ENCODE data around the gene APOBEC3B. TPM values are rescaled to one million over a fixed set of nuclear protein-coding genes. Genes with fewer than 3 reads are reported as not detected.

APOBEC3B gene
- 5.5 and 9.0 TPM in 2 replicates for total RNA-seq (2011; cell fraction: chromatin; rRNA removed; ENCODE audit: low replicate concordance)
- 9.2 and 9.3 TPM in 2 replicates for total RNA-seq (2011; cell fraction: nucleolus; rRNA removed)
- total RNA-seq (2011; cell fraction: nucleoplasm; rRNA removed): 7.9 and 8.4 TPM in 2 replicates
- 29.3 and 38.4 TPM in 2 replicates for total RNA-seq (2014; rRNA removed)
- 6.6 and 6.8 TPM in 2 replicates for total RNA-seq (2014; rRNA removed; fragmentation: Illumina TruSeq; extraction: Trizol)
- 5.9 and 7.1 TPM in 2 replicates for total RNA-seq (2015; rRNA removed; fragmentation: Illumina TruSeq; extraction: Trizol)
- 43.2 and 43.6 TPM in 2 replicates for total RNA-seq (2021)
- polyA plus RNA-seq (2011; rRNA removed): 16.7 and 39.5 TPM in 2 replicates
- polyA plus RNA-seq (2011; cell fraction: cytosol; rRNA removed): 27.9 and 68.7 TPM in 2 replicates
- 10.0 and 16.1 TPM in 2 replicates for polyA plus RNA-seq (2011; cell fraction: nucleus; rRNA removed)
- polyA plus RNA-seq (2012): 41.8 and 64.6 TPM in 2 replicates
- 57.9 and 62.9 TPM in 2 replicates for polyA plus RNA-seq (2014; fragmentation: Illumina TruSeq; extraction: Trizol)
- 100 to 1,000 TPM; 160 to 166 TPM for polyA plus RNA-seq (2014; fragmentation: Nextera tagmentation; extraction: Ambion mirVana)
- 49.5 and 58.1 TPM in 2 replicates for polyA plus RNA-seq (2014; rRNA removed)
- polyA minus RNA-seq (2011; rRNA and poly(A)+ RNA removed): 12.6 and 31.1 TPM in 2 replicates
- polyA minus RNA-seq (2011; cell fraction: cytosol; rRNA and poly(A)+ RNA removed): 10.2 and 18.5 TPM in 2 replicates
- 3.0 TPM in 2 replicates for polyA minus RNA-seq (2011; cell fraction: nucleus; rRNA and poly(A)+ RNA removed)
- percentile 73 among the genes with signal in this experiment for Bru-seq, nascent RNA
- BruChase-seq, experiment 1, labeled RNA remaining after a 2-hour chase: percentile 77 among the genes with signal in this experiment
- percentile 83 among the genes with signal in this experiment for BruChase-seq, experiment 2, labeled RNA remaining after a 6-hour chase
- long read RNA-seq, experiment 1, transcript APOBEC3B-201 (8 exons, 1,533 nt): major isoform, 107 of 181 reads
- long read RNA-seq, experiment 1, partial matches to known transcripts: 57 of 181 reads
- long read RNA-seq, experiment 1, other reads (novel, unspliced or antisense): 13 of 181 reads
- long read RNA-seq, experiment 2, transcript APOBEC3B-201 (8 exons, 1,533 nt): major isoform, 21 of 36 reads
- long read RNA-seq, experiment 2, partial matches to known transcripts: 10 of 36 reads
- long read RNA-seq, experiment 2, other reads (novel, unspliced or antisense): 2 of 36 reads
- long read RNA-seq, experiment 3, transcript APOBEC3B-201 (8 exons, 1,533 nt): major isoform, 63 of 72 reads
- long read RNA-seq, experiment 3, partial matches to known transcripts: 4 of 72 reads
- long read RNA-seq, experiment 3, other reads (novel, unspliced or antisense): 1 of 72 reads

DNA sequence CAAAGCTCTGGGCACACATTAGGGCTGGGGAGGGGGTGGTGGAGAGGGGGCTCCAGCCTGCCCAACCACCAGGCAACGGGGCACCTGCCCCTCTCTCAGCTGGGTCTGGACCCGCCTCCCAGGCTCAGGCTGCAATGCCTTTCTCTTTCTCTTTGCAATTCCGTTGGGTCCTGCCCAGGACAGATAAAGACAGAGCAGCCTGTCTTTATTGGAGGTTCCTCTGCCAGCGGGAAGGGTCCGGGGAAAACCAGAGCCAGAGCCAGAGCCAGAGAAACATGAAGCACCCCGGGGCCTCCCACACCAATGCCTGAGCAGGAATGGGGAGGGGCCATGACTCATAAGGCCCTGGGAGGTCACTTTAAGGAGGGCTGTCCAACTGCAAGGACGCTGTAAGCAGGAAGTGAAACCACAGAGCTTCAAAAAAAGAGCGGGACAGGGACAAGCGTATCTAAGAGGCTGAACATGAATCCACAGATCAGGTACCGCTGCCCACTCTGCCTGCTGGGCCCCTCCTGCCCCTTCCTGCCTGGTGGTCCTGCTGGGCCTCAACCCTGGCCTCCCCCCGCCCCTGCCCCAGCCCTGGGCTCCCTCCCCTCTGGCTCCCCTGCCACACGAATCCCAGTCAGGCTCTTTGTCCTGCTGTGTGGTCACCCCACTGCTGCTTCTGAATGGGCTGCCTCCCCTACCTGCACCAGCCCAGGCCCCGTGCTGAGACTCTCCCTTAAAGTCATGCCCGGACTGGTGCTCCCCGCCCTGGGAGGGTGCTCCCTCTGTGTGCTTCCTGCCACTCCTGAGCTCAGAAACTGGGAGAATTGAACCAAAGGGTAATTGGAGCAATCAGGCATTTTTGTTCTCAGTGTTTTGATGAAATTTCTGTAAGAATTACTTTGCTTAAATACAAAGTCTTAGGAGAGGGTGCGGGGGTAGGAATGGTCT, at the start of gene APOBEC3B:
Gene APOBEC3B (plus strand): TSS at position 356 of the 936 bp plus-strand sequence. CDS start 107 bp downstream, at position 463.
- intact Hi-C loops (cut with micrococcal nuclease): no loop called here
- Histone ChIP-seq H3K79me2 (ENCODE audit: control insufficient read depth, insufficient read depth, low read length) (peaks cover 10% of the 10 kb centered on the region), H3K9me1 (ENCODE audit: control insufficient read depth, insufficient read depth, low read length) (no peaks in the 10 kb centered on the region), H3K9ac (ENCODE audit: insufficient read depth in 1 of 2, low read depth in 2 of 2, low read length in 2 of 2) (peak within 1 kb of the TSS; percentile 66 to 88), H3K9me3 (replicated peaks; ENCODE audit: control insufficient read depth, insufficient read depth, low read depth, low read length) (peaks cover 9% of the 10 kb centered on the region), H3K36me3 (ENCODE audit: control insufficient read depth, insufficient read depth, low read length) (0 out of 3 replicates have a peak, but pooled peaks cover 3% of the 10 kb centered on the region), H2AFZ (ENCODE audit: low read depth, low read length) (peak within 1 kb of the TSS; percentile 81), H3K4me2 (ENCODE audit: insufficient read depth, low read length) (peak within 1 kb of the TSS; percentile 78), H4K20me1 (replicated peaks; ENCODE audit: control insufficient read depth, insufficient read depth, low read length) (no peaks in the 10 kb centered on the region), H3K27me3 (ENCODE audit: control insufficient read depth in 2 of 2, insufficient read depth in 2 of 2, low read length in 2 of 2) (no peaks in the 10 kb centered on the region), H3K4me3 (peak within 1 kb of the TSS; percentile 48), H3K4me1 (replicated peaks in 1 of 2; ENCODE audit: control insufficient read depth in 2 of 2, insufficient read depth in 2 of 2, low read length in 2 of 2) (peaks cover 7 to 26% of the 10 kb centered on the region in 2 experiments; a peak in 4 of 5 replicates), H3K27ac (ENCODE audit: extremely low read depth, low read depth, low read length) (peak within 1 kb of the TSS; percentile 90)
- ChIA-PET CTCF (ENCODE audit: low intra/inter-chr PET ratio) (no interaction called here), POLR2A (interaction anchor here (0.6 to 0.9 kb wide), 4 partner anchors 11 to 337 kb away, joined by 3 read pairs; partner anchors contain the start of gene RPL3)
- peak; percentile 97 for ATAC-seq
- in situ Hi-C loops (cut with MboI): no loop called here
- DNase-seq (ENCODE audit: extremely low read depth in 1 of 4, low spot score in 3 of 4): peak; percentile 76 to 92 (median 83)
- BruUV-seq (replicated peaks): TSS peak; percentile 72
- 8% methylated on average over 8 of the region's 16 CpGs for WGBS (ENCODE audit: insufficient coverage, low coverage, missing lambda C conversion rate)
- peak; percentile 99 for FAIRE-seq
- TF ChIP-seq SIX5 (IDR thresholded peaks at IDR 0.05; ENCODE audit: borderline replicate concordance in 1 of 2, insufficient read depth in 1 of 2, low read depth in 1 of 2, low read length in 2 of 2) (no peak), CC2D1A (IDR thresholded peaks at IDR 0.05) (0 out of 2 replicates have a peak, but pooled peaks have one; percentile 13), NCOA4 (IDR thresholded peaks at IDR 0.05; ENCODE audit: partially characterized antibody) (no peak), TAF9B (IDR thresholded peaks at IDR 0.05; ENCODE audit: partially characterized antibody) (no peak), RBM34 (IDR thresholded peaks at IDR 0.05; ENCODE audit: borderline replicate concordance, insufficient read depth, low read length) (no peak), KDM1A (IDR thresholded peaks at IDR 0.05) (no peak), EHMT2 (IDR thresholded peaks at IDR 0.05) (no peak), FOXP1 (CRISPR knock-in tag; IDR thresholded peaks at IDR 0.05) (no peak)
- TF ChIP-seq, protein P1, sequence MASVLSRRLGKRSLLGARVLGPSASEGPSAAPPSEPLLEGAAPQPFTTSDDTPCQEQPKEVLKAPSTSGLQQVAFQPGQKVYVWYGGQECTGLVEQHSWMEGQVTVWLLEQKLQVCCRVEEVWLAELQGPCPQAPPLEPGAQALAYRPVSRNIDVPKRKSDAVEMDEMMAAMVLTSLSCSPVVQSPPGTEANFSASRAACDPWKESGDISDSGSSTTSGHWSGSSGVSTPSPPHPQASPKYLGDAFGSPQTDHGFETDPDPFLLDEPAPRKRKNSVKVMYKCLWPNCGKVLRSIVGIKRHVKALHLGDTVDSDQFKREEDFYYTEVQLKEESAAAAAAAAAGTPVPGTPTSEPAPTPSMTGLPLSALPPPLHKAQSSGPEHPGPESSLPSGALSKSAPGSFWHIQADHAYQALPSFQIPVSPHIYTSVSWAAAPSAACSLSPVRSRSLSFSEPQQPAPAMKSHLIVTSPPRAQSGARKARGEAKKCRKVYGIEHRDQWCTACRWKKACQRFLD (CRISPR knock-in tag; IDR thresholded peaks at IDR 0.05): no peak
- TF ChIP-seq, protein P2, sequence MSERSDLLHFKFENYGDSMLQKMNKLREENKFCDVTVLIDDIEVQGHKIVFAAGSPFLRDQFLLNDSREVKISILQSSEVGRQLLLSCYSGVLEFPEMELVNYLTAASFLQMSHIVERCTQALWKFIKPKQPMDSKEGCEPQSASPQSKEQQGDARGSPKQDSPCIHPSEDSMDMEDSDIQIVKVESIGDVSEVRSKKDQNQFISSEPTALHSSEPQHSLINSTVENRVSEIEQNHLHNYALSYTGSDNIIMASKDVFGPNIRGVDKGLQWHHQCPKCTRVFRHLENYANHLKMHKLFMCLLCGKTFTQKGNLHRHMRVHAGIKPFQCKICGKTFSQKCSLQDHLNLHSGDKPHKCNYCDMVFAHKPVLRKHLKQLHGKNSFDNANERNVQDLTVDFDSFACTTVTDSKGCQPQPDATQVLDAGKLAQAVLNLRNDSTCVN (CRISPR knock-in tag; IDR thresholded peaks at IDR 0.05): no peak
- TF ChIP-seq, protein P3, sequence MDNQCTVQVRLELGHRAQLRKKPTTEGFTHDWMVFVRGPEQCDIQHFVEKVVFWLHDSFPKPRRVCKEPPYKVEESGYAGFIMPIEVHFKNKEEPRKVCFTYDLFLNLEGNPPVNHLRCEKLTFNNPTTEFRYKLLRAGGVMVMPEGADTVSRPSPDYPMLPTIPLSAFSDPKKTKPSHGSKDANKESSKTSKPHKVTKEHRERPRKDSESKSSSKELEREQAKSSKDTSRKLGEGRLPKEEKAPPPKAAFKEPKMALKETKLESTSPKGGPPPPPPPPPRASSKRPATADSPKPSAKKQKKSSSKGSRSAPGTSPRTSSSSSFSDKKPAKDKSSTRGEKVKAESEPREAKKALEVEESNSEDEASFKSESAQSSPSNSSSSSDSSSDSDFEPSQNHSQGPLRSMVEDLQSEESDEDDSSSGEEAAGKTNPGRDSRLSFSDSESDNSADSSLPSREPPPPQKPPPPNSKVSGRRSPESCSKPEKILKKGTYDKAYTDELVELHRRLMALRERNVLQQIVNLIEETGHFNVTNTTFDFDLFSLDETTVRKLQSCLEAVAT (IDR thresholded peaks at IDR 0.05): no peak

Data from K562 (cell line).